Cardiac muscle cell (in vitro differentiated cells and primary cell): ENCODE results near the gene MNT. TPM values are rescaled to one million over a fixed set of nuclear protein-coding genes. Genes with fewer than 3 reads are reported as not detected.
A peak's percentile ranks its signal among the peaks of the same experiment; 100 is the strongest.

Source experiments
- DNase-seq, 2 donors: peaks; one replicate each; pipeline versions ENCODE4 v3.0.0 to v3.0.0-alpha.2; 2010 to 2017; ENCODE audit warnings: low read depth in 1 of 2, low spot score in 1 of 2
- H3K27ac ChIP-seq: fragments of 200-600 bp; sonication (generic); 2 replicates; pipeline ENCODE4 v1.5.1; 2016
- H3K27me3 ChIP-seq: fragments of 200-600 bp; sonication (generic); 2 replicates; pipeline ENCODE4 v1.6.0; 2016; ENCODE audit warnings: control low read depth
- H3K36me3 ChIP-seq: fragments of 200-600 bp; sonication (generic); 2 replicates; pipeline ENCODE4 v1.5.1; 2016; ENCODE audit warnings: control low read depth
- H3K4me1 ChIP-seq: fragments of 200-600 bp; sonication (generic); 2 replicates; pipeline ENCODE4 v1.8.1; 2017; ENCODE audit warnings: low read depth, mild to moderate bottlenecking, mixed run types
- H3K4me3 ChIP-seq: fragments of 200-600 bp; sonication (generic); 2 replicates; pipeline ENCODE4 v1.5.1; 2016; ENCODE audit warnings: mild to moderate bottlenecking
- H3K9me3 ChIP-seq: fragments of 200-600 bp; sonication (generic); 2 replicates; pipeline ENCODE4 v1.5.1; 2017; ENCODE audit warnings: low read depth, mild to moderate bottlenecking, control low read depth
- CTCF ChIP-seq: IDR thresholded peaks from 2 replicates; pipeline ENCODE4 v1.5.1; 2012; ENCODE audit warnings: low read depth, mild to moderate bottlenecking, low read length
- polyA plus RNA-seq: library from polyadenylated mRNA; unstranded; fragments of >200 nt; fragmentation: Nextera tagmentation; extraction: Ambion mirVana; gene quantifications from 2 replicates; pipeline ENCODE4 v1.2.1, GENCODE V29; 2016
- total RNA-seq: library from RNA; depleted of rRNA; stranded (reverse); fragments of >200 nt; gene quantifications from 2 replicates; pipeline ENCODE4 v1.2.3, GENCODE V29; 2016

Gene MNT
- total and polyA plus RNA-seq, 2 experiments from 2014 or later = 7.3 to 17.4 TPM

GRCh38 chr17:2385240-2386210 lies 15.3 kb downstream of the MNT start:
- Histone ChIP-seq H3K4me3 (no peak overlapping the region), H3K4me1 (peaks cover 34% of the 10 kb centered on the region), H3K9me3 (no peaks in the 10 kb centered on the region), H3K27me3 (no peaks in the 10 kb centered on the region), H3K36me3 (peaks cover 6% of the 10 kb centered on the region), H3K27ac (peak overlapping the region; percentile 22)
- peak in 1 of 2 donors; percentile 37 for DNase-seq
- no peak for TF ChIP-seq CTCF

GRCh38 chr17:2384439-2385127 lies 16.3 kb downstream of the MNT start:
- no peak for TF ChIP-seq CTCF
- Histone ChIP-seq H3K27me3 (no peaks in the 10 kb centered on the region), H3K36me3 (peaks cover 6% of the 10 kb centered on the region), H3K4me3 (no peak overlapping the region), H3K9me3 (no peaks in the 10 kb centered on the region), H3K4me1 (peaks cover 34% of the 10 kb centered on the region), H3K27ac (peak overlapping the region; percentile 22)
- DNase-seq = no peak

GRCh38 chr17:2383628-2384167 lies 17.2 kb downstream of the MNT start:
- Histone ChIP-seq H3K36me3 (peaks cover 6% of the 10 kb centered on the region), H3K4me1 (peaks cover 34% of the 10 kb centered on the region), H3K9me3 (no peaks in the 10 kb centered on the region), H3K4me3 (no peak overlapping the region), H3K27ac (peak overlapping the region; percentile 54), H3K27me3 (no peaks in the 10 kb centered on the region)
- TF ChIP-seq CTCF = no peak
- DNase-seq = no peak

GRCh38 chr17:2380950-2381649 lies 19.8 kb downstream of the MNT start:
- no peaks in the 10 kb centered on the region for H3K36me3 ChIP-seq

More at GRCh38 chr17:2380950-2381649, 19.8 kb downstream of the MNT start:
- Histone ChIP-seq H3K4me1 (peaks cover 34% of the 10 kb centered on the region), H3K27me3 (no peaks in the 10 kb centered on the region), H3K9me3 (no peaks in the 10 kb centered on the region), H3K27ac (no peak overlapping the region), H3K4me3 (no peak overlapping the region)
- DNase-seq = no peak
- no peak for TF ChIP-seq CTCF
